SW 1271 (cell line): ENCODE results near the gene ARL8B.
"Not testable (repeated sequence)": the region's sequence is repeated elsewhere in the genome, so short reads cannot be mapped to it uniquely, and the experiment has no call there.

Experiments used
- DNase-seq, 2 experiments: peaks; one replicate each; lab custom pipeline; 2025; lab: John Stamatoyannopoulos, UW

ARL8B gene

DNA sequence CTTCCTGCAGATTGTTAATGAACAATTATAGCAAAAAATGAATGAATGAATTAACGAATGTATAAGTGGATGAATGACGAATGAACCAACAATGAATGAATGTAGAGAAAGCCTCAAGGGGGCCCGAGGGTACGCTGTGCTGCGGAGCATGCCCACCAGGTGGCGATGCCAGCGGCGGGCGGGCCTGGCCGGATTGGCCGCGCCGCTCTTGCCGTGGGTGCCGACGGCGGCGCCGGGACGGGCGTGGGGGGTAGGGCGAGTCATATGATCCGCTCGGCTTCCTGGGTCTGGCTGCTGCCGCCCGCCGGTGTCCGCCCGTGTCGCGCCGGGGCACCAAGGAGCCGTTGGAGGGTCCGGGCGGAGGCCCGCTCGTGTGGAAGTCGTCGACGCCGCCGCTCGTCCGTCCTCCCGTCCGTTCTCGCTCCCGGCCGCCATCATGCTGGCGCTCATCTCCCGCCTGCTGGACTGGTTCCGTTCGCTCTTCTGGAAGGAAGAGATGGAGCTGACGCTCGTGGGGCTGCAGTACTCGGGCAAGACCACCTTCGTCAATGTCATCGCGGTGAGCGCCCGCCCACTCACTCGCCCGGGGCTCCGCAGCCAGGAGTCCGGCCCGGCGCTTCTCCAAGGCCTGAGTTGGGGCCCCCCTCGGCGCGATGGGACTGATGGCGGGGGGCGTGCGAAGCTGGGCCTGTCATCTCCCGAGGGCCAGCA lies at the start of gene ARL8B:
ARL8B (plus strand) TSS at position 263 of the 711 bp plus-strand sequence; CDS start at position 437, 174 bp downstream.
- peak; percentile 56 to 89 for DNase-seq

DNA sequence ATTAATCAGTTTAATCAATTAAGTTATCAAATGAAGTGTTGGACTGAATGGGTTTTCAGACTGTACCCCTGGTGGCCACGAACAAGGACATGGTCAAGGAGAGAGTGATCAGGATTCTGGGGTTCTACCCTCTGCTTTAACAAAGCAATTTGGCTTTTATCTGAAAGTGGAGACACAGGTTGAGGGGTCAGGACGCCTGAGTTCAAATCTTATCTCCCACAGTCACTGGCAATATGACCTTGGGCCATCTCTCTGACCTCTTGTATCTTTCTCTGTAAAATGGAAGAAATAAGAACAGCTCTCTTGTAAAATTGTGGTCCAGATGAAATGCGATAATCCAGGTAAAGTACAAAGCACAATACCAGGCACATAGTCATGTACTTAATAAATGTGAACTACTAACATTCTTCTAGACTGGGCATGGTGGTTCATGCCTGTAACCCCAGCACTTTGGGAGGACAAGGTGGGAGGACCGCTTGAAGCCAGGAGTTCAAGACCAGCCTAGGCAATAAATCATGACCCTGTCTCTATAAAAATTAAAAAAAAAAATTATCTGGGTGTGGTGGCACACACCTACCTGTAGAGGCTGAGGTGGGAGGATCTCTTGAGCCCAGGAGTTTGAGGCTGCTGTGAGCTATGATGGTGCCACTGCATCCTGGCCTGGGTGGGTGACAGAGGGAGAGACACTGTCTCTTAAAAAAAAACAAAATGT lies 48.6 kb upstream of the ARL8B start:
- no peak for DNase-seq

DNA sequence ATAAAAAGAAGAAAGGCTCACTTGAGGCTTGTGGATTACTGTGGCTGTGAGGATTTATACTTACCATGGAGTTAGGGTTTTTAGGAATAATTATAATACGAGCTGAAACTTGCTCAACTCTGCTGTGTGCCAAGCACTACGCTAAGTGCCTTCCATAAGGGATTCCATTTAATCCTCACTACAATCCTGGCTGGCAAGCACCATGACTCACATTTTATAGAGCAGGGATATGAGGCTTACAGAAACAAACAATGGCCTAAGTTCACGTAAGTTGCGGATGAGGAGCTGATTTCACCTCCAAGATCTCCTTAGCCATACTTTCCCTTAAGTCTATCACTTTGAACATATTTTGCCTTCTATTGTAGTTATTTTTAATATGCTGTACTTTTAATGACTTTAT lies 43.9 kb upstream of the ARL8B start:
- DNase-seq, result no peak

DNA sequence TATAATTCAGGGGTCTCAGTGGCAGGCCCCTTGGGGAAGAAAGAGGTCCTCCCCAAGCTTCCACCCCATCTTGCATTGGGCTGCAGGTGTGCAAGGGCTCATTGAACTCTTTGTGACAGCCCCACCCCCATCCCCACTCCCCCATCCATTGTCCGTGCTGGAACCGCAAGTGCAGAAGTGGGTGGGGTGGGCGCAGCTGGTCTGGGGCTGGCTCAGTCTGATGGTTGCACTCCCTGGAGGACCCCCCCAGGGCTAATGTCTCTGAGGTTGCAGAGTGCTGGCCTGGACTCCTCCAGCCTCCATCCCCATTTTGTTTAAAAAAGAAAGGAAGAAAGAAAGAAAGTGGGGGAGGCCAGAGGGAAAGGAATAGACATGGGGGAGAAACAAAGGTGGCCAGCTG lies 42.3 kb upstream of the ARL8B start:
- no peak for DNase-seq

DNA sequence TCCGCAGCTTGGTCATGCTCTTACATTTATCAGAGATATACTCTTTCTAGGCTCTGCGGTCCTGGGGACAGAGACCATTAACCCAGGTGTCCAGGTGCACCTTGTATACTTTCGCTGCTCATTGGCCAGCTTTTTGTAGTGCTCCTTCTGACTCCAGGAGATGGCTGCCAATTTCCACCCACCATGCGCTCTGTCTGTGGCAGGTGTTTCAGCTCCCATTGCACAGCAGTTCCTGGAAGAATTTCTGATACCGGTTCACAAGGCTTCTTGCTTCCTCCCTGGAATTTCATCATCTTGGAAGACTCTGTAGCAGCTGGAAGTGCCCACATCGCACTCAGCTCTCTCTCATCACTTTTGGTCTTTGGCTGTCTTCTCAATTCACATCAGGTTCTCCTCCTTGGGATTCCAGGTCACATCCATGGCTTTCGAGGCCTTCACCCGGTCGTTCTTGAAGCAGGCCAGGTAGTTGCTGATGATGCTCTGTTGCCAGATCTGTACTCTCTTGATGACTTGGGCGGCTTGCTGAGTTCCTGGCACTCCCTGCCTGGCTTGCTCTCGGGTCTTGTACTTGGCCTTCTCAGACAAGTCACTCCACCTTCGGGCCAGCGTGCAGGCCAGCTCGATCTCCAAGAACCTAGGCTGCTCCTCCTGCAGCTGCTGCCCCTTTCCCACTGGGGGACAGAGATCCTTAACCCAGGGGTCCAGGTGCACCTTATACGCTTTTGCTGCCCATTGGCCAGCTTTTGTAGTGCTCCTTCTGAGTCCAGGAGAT lies 41.1 kb upstream of the ARL8B start:
- no peak for DNase-seq

DNA sequence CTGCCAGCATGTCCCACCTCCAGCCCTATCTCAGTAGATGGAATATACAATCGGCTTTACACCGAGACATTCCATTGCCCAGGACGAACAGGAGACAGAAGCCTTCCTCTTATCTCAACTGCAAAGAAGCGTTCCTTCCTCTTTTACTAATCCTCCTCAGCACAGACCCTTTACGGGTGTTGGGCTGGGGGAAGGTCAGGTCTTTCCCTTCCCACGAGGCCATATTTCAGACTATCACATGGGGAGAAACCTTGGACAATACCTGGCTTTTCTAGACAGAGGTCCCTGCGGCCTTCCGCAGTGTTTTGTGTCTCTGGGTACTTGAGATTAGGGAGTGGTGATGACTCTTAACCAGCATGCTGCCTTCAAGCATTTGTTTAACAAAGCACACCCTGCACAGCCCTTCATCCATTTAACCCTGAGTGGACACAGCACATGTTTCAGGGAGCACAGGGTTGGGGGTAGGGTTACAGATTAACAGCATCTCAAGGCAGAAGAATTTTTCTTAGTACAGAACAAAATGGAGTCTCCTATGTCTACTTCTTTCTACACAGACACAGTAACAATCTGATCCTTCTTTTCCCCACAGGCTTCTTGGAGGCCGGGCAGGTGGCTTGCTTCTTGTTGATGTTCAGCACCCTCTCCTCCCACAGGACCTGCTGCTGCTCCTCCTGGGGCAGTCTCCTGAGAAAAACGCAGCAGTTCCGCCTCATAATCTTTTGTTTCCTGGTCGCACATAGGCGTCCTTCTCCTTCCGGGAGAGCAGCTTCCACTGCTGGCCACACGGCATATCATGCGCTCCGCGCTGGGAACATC lies 39.9 kb upstream of the ARL8B start:
- not testable (repeated sequence) for DNase-seq

DNA sequence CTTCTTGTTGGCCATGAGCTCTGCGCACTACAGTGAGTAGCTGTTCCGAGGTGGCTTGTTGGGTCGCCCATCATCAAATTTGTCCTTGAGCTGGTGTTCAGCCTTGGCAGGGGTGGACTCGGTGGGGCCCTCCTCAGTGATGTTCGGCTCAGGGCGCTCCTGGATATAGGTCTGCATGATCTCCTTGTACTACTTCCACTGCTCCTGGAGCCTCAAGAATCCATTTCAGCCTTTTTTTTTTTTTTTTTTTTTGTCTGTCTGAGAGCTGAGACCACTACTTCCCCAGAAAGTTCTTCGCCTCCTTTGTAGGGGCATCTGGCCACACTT lies 39.3 kb upstream of the ARL8B start:
- DNase-seq, result no peak

DNA sequence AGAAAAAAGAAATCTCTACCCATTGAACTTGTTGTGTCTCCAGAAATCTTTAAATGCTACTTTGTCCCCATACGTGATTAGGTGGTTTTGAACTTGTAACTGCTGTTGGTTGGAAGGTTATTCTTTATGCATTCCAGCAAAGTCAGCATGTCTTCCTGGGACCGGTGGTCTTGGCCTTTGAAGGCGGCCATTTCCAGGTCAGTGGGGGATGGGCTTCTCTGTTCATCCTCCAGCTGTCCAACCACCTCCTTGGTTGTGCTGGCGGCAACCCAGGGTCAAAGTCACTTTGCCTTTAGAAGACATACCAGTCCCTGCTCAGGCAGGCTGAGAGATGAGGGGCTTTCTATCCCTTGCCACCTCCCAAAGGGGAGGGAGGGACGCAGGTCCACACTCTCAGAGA lies 37.9 kb upstream of the ARL8B start:
- no peak for DNase-seq

DNA sequence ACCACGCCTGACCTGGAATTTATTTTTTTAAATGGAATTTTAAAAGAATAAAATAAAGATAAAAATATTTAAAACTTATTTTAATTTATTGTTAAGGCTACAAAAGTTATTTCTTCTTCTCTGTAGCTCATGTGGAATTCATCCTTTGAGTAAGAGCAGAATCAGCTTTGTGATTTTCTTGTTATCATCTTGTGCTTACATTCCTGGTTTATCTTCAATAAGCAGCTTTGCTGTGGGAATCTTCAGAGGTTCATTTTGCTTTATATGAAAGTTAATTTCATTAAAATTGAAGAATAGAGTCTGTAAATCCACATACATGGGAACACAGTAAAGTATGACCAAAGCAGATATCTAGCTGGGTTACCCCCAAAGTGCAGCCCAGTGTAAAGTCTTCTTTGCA lies 35.4 kb upstream of the ARL8B start:
- no peak for DNase-seq

DNA sequence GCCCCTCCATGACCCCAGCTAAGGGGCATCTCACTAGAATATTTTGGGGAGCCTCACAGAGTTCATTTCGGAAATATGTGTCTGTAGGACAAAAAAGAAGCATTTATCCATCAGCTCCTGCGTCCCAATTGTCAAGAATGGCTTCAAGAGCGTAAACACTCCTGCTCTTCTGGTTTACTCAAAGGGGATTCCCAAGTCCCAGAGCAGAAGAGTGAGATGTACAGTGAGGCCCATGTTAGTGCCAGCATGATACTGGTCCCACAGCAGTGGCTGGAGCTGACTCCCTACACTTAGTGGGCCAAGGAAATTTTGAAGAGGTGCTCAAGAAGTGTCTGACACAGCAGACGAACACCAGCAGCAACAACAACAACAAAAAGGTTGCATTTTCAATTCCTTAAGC lies 34.9 kb upstream of the ARL8B start:
- DNase-seq, result no peak

DNA sequence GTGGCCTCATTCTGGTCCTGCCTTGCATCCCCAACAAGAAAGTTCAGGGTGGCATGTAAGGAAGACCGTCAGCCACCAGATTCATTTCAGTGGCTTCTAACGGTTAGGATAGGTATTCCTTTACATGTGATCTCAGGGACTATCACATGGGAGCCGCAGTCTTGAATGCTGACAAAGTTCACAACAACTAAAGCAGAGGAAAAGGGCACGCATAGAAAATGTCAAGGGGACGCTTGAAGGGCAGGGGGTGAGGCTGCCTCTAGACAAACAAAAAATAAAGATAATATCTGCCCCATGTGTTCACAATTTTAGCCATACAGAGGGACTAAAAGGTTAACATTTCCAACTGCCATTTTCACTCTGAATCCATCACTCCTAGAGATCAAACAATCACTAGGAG lies 31.9 kb upstream of the ARL8B start:
- DNase-seq, result no peak

DNA sequence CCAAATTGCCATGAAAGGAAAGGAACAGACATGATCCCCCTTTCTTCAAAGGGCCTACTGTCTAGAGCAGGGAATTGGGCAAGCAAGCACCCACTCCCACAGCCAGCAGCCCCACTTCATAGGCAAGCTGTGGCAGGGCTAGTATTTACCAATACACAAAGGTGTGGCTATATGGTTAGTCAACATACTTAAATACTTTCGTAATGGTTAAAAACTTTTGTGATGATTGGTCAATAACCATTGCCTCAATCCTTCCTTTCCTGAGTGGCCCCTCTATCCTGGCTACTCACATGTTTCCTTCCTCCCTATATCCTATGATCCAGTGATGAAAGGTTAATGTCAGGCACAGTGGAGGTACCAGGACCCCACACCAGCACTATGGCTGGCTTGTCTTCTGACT lies 30.1 kb upstream of the ARL8B start:
- no peak for DNase-seq

DNA sequence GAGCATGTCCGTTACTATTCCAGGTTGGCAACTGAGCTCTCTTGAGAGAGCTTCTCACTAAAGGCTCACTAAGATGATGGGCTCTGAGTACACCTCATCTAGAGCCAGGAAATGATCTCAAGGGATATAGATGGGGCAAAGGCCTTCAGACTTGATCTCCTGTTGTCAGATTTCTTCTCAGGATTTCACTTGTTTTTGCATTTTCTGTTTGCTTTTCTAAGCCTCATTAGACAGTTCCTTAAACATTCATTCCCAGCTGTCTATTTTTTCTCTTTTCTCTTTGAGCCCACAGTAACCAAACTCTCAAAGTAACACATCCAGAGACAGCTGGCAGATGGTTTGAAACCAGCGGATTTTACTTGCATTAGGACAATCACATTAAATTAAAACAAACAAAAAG lies 28.4 kb upstream of the ARL8B start:
- DNase-seq, result no peak

DNA sequence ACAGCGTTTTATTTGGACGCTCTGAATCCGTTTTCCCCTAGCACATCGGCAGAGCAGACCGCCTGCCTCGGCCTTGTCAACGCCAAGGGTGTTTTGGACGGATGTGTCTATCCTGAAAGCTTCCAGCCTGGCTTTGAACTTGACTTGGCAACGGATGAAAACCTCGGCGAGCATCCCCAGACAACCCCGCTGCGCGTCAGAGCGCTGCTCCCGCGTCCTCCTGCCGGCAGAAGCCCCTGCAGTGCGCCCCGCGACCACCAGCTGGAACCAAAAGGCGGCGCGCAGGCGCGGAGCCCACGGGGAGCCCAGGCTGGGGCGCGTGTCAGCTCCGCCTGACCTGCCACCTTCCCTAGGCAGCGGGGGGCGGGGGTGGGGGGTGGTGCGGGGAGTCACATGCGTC lies 26.2 kb upstream of the ARL8B start:
- no peak for DNase-seq

DNA sequence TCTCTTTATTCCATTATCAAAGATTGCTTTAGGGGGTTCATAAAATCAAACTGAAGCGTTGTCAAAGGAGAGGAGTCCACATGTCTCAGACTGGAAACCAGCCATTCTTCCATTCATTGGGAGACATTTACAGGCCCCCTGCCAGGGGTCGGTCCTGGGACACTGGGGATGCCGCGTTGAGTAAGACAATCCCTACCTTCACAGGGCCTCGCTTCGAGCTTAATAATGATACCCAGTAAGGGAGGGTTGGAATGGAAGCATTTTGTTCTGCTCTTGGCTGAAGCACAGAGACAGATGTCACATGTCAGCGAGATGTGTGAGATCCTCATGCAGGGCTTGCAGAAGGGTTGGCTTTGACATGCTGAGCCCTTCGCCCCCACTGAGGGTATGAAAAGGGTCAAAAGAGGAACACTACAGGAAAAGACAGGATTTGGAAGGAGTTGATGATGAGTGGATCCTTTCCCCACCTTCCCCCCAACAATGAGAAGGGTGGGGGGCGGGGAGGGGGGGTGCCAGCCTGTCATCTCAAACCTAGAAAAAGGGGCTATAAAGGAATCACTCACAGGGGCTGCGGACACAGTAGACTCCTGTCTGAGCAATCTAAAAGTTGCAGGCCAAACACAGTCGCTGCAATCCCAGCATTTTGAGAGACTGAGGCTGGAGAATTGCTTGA lies 25.6 kb upstream of the ARL8B start:
- DNase-seq, result no peak

DNA sequence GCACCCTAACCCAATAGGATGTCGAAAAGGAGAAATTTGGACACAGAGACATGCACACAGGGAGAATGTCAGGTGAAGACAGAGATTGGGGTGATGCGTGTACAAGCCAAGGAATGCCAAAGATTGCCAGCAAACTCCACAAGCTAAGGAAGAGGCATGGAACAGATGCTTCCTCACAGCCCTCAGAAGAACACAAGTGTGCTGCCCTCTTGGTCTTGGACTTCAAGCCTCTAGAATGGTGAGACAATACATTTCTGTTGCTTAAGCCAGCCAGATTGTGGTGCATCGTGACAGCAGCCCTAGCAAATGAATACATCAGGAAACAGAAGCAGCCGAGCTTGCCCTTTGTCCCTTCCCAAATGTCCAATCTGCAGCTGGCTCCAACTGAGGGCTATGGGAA lies 23.7 kb upstream of the ARL8B start:
- DNase-seq, result no peak

DNA sequence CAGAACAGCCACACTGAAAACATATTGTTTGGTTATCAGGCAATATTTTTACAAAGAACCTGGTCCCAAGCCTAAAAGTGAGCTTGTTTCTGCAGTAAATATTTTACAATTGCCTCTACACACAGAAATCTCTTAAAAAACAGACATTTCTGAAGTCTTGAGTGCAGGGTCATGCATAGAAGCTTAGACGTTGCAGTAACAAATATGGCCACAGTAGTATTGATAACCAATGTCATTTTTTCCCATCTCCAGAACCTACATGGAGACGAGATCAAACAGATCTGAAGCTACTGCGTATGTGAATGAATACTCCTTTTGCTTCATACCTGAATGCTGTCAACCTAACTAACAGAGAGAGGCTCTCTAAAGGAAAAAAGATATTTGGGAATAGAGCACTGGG lies 19.6 kb upstream of the ARL8B start:
- no peak for DNase-seq

DNA sequence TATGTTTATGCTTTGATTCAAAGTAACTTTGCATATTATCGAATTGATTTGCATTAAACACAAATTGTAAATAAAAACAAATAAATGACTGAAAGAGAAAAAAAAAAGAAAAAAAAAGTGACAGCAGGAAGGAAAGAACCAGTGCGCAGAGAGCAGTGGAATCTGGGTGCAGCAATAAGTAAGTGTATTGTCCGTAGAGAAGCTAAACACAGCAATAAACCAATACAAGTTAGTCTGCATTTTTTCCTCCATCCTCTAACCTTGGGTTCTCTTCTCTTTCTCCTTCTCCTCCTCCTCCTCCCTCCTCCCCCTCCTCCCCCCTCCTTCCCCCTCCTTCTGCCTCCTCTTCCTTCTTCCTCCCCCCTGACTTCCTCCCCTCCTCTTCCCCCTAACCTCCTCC lies 18.3 kb upstream of the ARL8B start:
- DNase-seq, result no peak

DNA sequence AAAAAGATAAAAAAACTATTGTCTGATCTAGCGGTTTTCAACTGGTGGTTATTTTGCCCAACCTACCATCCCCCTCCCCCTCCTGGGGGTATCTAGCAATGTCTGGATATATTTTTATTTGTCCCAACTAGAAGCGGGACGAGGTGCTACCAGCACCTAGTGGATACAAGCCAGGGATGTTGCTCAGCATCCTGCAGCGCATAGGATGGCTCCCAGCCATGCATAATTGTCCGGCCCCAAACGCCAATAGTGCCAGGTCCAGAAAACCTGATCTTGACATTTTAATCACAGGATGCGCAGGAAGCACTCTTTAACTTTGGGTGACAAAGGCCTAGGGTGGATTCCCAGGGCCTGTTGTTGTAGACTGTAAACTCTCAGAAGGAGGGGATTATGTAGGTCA lies 17.0 kb upstream of the ARL8B start:
- no peak for DNase-seq

DNA sequence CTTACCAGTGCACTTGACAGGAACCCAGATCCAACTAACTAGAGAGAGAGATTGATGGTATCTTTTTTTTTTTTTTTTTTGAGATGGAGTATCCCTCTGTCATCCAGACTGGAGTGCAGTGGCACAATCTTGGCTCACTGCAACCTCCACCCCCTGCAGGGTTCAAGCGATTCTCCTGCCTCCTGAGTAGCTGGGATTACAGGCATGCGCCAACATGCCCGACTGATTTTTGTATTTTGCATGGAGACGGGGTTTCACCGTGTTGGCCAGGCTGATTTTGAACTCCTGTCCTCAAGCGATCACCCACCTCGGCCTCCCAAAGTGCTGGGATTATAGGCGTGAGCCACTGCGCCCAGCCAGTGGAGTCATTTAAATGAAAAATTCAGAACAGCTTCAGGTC lies 15.7 kb upstream of the ARL8B start:
- DNase-seq, result not testable (repeated sequence)

DNA sequence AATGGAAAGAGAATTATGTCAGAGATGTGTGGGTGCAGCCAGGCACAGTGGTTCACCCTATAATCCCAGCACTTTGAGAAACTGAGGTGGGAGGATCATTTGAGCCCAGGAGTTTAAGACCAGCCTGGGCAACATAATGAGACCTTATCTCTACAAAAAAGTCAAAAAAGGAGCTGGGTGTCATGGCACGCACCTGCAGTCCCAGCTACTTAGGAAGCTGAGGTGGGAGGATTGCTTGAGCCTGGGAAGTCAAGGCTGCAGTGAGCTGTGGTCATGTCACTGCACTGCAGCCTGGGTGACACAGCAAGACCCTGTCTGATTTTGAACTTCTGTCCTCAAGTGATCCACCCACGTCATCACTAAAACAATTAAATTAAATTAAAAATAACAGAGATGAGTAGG lies 15.2 kb upstream of the ARL8B start:
- DNase-seq, result not testable (repeated sequence)

DNA sequence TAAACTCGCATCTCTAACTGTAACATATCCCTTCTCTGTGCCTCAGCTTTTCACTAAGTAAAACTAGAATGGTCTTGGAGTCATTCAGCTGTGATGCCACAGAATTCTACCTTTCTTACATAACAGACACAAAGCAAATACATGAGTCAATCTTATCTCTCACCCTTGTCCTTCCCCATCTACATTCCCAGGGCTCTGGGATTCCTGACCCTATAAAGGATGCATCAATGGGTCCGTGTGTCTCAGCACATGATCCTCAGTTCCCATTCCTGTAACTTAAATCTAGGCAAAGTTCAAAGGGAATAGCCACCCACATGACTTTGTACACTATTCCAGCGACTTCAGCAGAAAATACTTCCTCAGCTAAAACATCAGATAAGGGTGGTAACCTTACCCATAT lies 11.8 kb upstream of the ARL8B start:
- no peak for DNase-seq
